HG03457 (cell line): ENCODE data around the gene MEMO1.

ENCODE experiments used
- ATAC-seq: cut with Tn5 transposase; IDR thresholded peaks from one replicate; pipeline ENCODE4 v1.9.1; 2021; ENCODE audit warnings: moderate number of reproducible peaks; ENCODE audit not compliant: unreplicated experiment

MEMO1 gene

GRCh38 chr2:31832363-31832762 lies 178.4 kb downstream of the MEMO1 start:
- ATAC-seq = no peak

- ATAC-seq = no peak
Measured at GRCh38 chr2:31831585-31831984, 179.2 kb downstream of the MEMO1 start.

- ATAC-seq = no peak
Measured at GRCh38 chr2:31828891-31829290, 181.9 kb downstream of the MEMO1 start.

GRCh38 chr2:31823558-31823957 lies 187.2 kb downstream of the MEMO1 start:
- no peak for ATAC-seq

- ATAC-seq = no peak
Measured at GRCh38 chr2:31822587-31822986, 188.2 kb downstream of the MEMO1 start.
